A172 (cell line): ENCODE data around the gene ARHGAP12. TPM values are rescaled to one million over a fixed set of nuclear protein-coding genes. Genes with fewer than 3 reads are reported as not detected.

Experiments used
- DNase-seq: peaks from one replicate; pipeline ENCODE4 v3.0.0-alpha.2; 2015; ENCODE audit warnings: low spot score
- total RNA-seq: library from RNA; depleted of rRNA; stranded (reverse); fragments of >200 nt; shearing (Covaris generic); gene quantifications from 2 replicates; pipeline ENCODE4 v1.2.3, GENCODE V29; 2014

Gene ARHGAP12
- total RNA-seq, 1 experiment from 2014 or later, result 49.6 TPM

- no peak for DNase-seq
Observed at GRCh38 chr10:31822150-31822549, 106.5 kb downstream of the ARHGAP12 start.

- no peak for DNase-seq
Observed at GRCh38 chr10:31820778-31821369, 107.8 kb downstream of the ARHGAP12 start.

GRCh38 chr10:31820096-31820495 is 108.5 kb downstream of the ARHGAP12 start:
- DNase-seq, result no peak

GRCh38 chr10:31819391-31819820 is 109.2 kb downstream of the ARHGAP12 start:
- no peak for DNase-seq

GRCh38 chr10:31816318-31816717 is 112.3 kb downstream of the ARHGAP12 start:
- DNase-seq, result no peak

- DNase-seq, result peak; percentile 63
Observed at GRCh38 chr10:31808258-31809218, 120.1 kb downstream of the ARHGAP12 start.

- DNase-seq, result no peak
Observed at GRCh38 chr10:31804352-31804810, 124.2 kb downstream of the ARHGAP12 start.

GRCh38 chr10:31803606-31804351 is 124.9 kb downstream of the ARHGAP12 start:
- DNase-seq, result no peak

GRCh38 chr10:31799181-31799580 is 129.4 kb downstream of the ARHGAP12 start:
- no peak for DNase-seq

- DNase-seq, result no peak
Observed at GRCh38 chr10:31792745-31793144, 135.9 kb downstream of the ARHGAP12 start.

- DNase-seq, result no peak
Observed at GRCh38 chr10:31789555-31789954, 139.1 kb downstream of the ARHGAP12 start.

GRCh38 chr10:31782701-31783100 is 145.9 kb downstream of the ARHGAP12 start:
- DNase-seq, result no peak

- DNase-seq, result no peak
Observed at GRCh38 chr10:31780717-31781116, 147.9 kb downstream of the ARHGAP12 start.

GRCh38 chr10:31778627-31779026 is 150.0 kb downstream of the ARHGAP12 start:
- no peak for DNase-seq

- no peak for DNase-seq
Observed at GRCh38 chr10:31776159-31776558, 152.5 kb downstream of the ARHGAP12 start.

- DNase-seq, result no peak
Observed at GRCh38 chr10:31774928-31775650, 153.5 kb downstream of the ARHGAP12 start.

GRCh38 chr10:31774299-31774900 is 154.2 kb downstream of the ARHGAP12 start:
- no peak for DNase-seq

- DNase-seq, result no peak
Observed at GRCh38 chr10:31773749-31774298, 154.8 kb downstream of the ARHGAP12 start.

- no peak for DNase-seq
Observed at GRCh38 chr10:31771331-31771831, 157.2 kb downstream of the ARHGAP12 start.

GRCh38 chr10:31770307-31770902 is 158.2 kb downstream of the ARHGAP12 start:
- no peak for DNase-seq
